GM12878 (cell line): ENCODE results near the gene AIDA. TPM values are rescaled to one million over a fixed set of nuclear protein-coding genes. Genes with fewer than 3 reads are reported as not detected.

ENCODE experiments used
- ATAC-seq: fragments of 200-7000 bp; cut with Tn5 transposase; 3 replicates; pipeline ENCODE4 v1.9.1; 2020; ENCODE audit warnings: mild to moderate bottlenecking, moderate library complexity
- BruUV-seq: library from RNA; stranded (reverse); fragments of 400-500 nt; replicated peaks from 2 replicates; lab custom pipeline; 2021; lab: Mats Ljungman, UMichigan
- CTCF ChIA-PET: fragments of 300-600 bp; sonication (Branson Sonifier 250); formaldehyde crosslinking; extraction: SDS; loops from one replicate; lab custom pipeline; 2021; ENCODE audit warnings: inconsistent platforms; lab: Yijun Ruan, JAX
- POLR2A ChIA-PET: fragments of 350-600 bp; formaldehyde crosslinking; extraction: SDS; loops from one replicate; lab custom pipeline; 2021; ENCODE audit warnings: inconsistent platforms; lab: Charles Lee
- RAD21 ChIA-PET: fragments of 300-600 bp; sonication (Branson Sonifier 250); formaldehyde crosslinking; loops from one replicate; lab custom pipeline; 2023; ENCODE audit warnings: antibody characterized with exemption; ENCODE audit not compliant: unreplicated experiment; lab: Charles Lee
- SMC1A ChIA-PET: fragments of 300-600 bp; sonication (Branson Sonifier 250); formaldehyde crosslinking; loops from one replicate; lab custom pipeline; 2023; ENCODE audit not compliant: unreplicated experiment, uncharacterized antibody; lab: Charles Lee
- DNase-seq: peaks from one replicate; pipeline ENCODE4 v3.0.0-alpha.2; 2011; ENCODE audit warnings: low read depth, low spot score
- FAIRE-seq: peaks from 3 replicates; lab custom pipeline; 2011; peaks lifted over from hg19 to GRCh38; lab: Jason Lieb, UNC
- H2AFZ ChIP-seq: 2 replicates; pipeline ENCODE4 v1.6.0; 2011; ENCODE audit warnings: low read depth, low read length, control low read depth; ENCODE audit not compliant: control insufficient read depth
- H3K27ac ChIP-seq: 2 replicates; pipeline ENCODE4 v1.5.1; 2011; ENCODE audit warnings: control low read depth; ENCODE audit not compliant: control insufficient read depth, insufficient read depth
- H3K27me3 ChIP-seq, 2 experiments: replicated peaks in 1 of 2; 2 replicates each; pipeline versions ENCODE4 v1.6.0 to v1.6.1; 2011; ENCODE audit warnings: low read length in 1 of 2; ENCODE audit not compliant: control insufficient read depth in 2 of 2, insufficient read depth in 2 of 2
- H3K36me3 ChIP-seq, 2 experiments: 2 replicates each; pipeline ENCODE4 v1.5.1; 2011; ENCODE audit warnings: low read length in 1 of 2; ENCODE audit not compliant: control insufficient read depth in 2 of 2, insufficient read depth in 2 of 2
- H3K4me1 ChIP-seq: 2 replicates; pipeline ENCODE4 v1.6.1; 2011; ENCODE audit warnings: mild to moderate bottlenecking, low read length, moderate library complexity, mixed read lengths; ENCODE audit not compliant: control insufficient read depth, insufficient read depth
- H3K4me2 ChIP-seq: 2 replicates; pipeline ENCODE4 v1.6.0; 2011; ENCODE audit warnings: control low read depth; ENCODE audit not compliant: control insufficient read depth, insufficient read depth
- H3K4me3 ChIP-seq: fragments of 200-600 bp; sonication (generic); 2 replicates; pipeline ENCODE4 v1.5.1; 2016
- H3K79me2 ChIP-seq: 2 replicates; pipeline ENCODE4 v1.6.0; 2011; ENCODE audit warnings: low read length; ENCODE audit not compliant: control insufficient read depth, insufficient read depth
- H3K9ac ChIP-seq: 2 replicates; pipeline ENCODE4 v1.8.0; 2011; ENCODE audit warnings: low read length, control low read depth, mixed read lengths; ENCODE audit not compliant: control insufficient read depth, insufficient read depth
- H3K9me3 ChIP-seq: replicated peaks from 3 replicates; pipeline ENCODE4 v1.5.1; 2011; ENCODE audit warnings: mild to moderate bottlenecking, low read length; ENCODE audit not compliant: control insufficient read depth, insufficient read depth
- H4K20me1 ChIP-seq: 2 replicates; pipeline ENCODE4 v1.6.0; 2011; ENCODE audit not compliant: control insufficient read depth, insufficient read depth
- HDAC2 ChIP-seq: fragments of 200-600 bp; sonication (generic); IDR thresholded peaks from 2 replicates; pipeline ENCODE4 v1.6.1; 2017
- IRF4 ChIP-seq: IDR thresholded peaks from 2 replicates; pipeline ENCODE4 v1.6.1; 2011; ENCODE audit warnings: low read depth, low read length
- MXI1 ChIP-seq: fragments of 150-350 bp; IDR thresholded peaks from 2 replicates; pipeline ENCODE4 v1.6.1; 2011; ENCODE audit warnings: low read depth, mild to moderate bottlenecking, inconsistent platforms, low read length, improper control_type of control experiment
- NFIC ChIP-seq: IDR thresholded peaks from 2 replicates; pipeline ENCODE4 v1.6.1; 2012; ENCODE audit warnings: low read depth, mild to moderate bottlenecking, inconsistent platforms, low read length, moderate library complexity
- NR2C1 ChIP-seq: fragments of 450-650 bp; IDR thresholded peaks from 2 replicates; pipeline ENCODE4 v1.6.1; 2017; ENCODE audit warnings: antibody characterized with exemption, mild to moderate bottlenecking, moderate library complexity
- RB1 ChIP-seq: fragments of 450-650 bp; formaldehyde crosslinking; IDR thresholded peaks from 2 replicates; pipeline ENCODE4 v1.6.1; 2017; ENCODE audit warnings: mild to moderate bottlenecking, borderline replicate concordance
- SIX5 ChIP-seq: IDR thresholded peaks from 2 replicates; pipeline ENCODE4 v1.6.1; 2011; ENCODE audit warnings: mild to moderate bottlenecking, low read depth, low read length, moderate library complexity; ENCODE audit not compliant: severe bottlenecking
- TAF1 ChIP-seq: IDR thresholded peaks from 2 replicates; pipeline ENCODE4 v1.6.1; 2011; ENCODE audit warnings: mild to moderate bottlenecking, low read depth, low read length, borderline replicate concordance
- TCF12 ChIP-seq: IDR thresholded peaks from 2 replicates; pipeline ENCODE4 v1.6.1; 2011; ENCODE audit warnings: low read depth, mild to moderate bottlenecking, low read length
- TCF7 ChIP-seq: IDR thresholded peaks from 2 replicates; pipeline ENCODE4 v1.6.1; 2014; ENCODE audit warnings: antibody characterized with exemption, borderline replicate concordance
- WGBS: methylation state at CpG from one replicate; pipeline ENCODE4 v1.1.6; 2016; ENCODE audit warnings: low lambda C conversion rate; ENCODE audit not compliant: insufficient replicate concordance, insufficient coverage; ENCODE audit errors: missing lambda C conversion rate; 5-methylcytosine and 5-hydroxymethylcytosine counted together
- in situ Hi-C: fragments of 300-500 bp; cut with MboI; formaldehyde crosslinking; loops from 9 replicates; pipeline ENCODE4 v1.14.3; 2018; ENCODE audit warnings: mixed read lengths
- intact Hi-C: fragments of 100-400 bp; cut with micrococcal nuclease; formaldehyde crosslinking; loops from one replicate; pipeline ENCODE4 v1.14.2; 2022; ENCODE audit not compliant: unreplicated experiment
- polyA plus RNA-seq, 11 experiments: library from polyadenylated mRNA; depleted of rRNA in 4 of 11; unstranded in 6 of 11; stranded (reverse) in 5 of 11; fragments of >200 nt; fragmentation: Nextera tagmentation in 4 of 11; fragmentation: Illumina TruSeq in 1 of 11; extraction: Ambion mirVana in 4 of 11; extraction: Trizol in 1 of 11; gene quantifications; 1 replicate in 1 of 11; 2 replicates in 10 of 11; pipeline versions ENCODE4 v1.2.1 to v1.2.3, GENCODE V29; 2011 to 2016; ENCODE audit warnings: inconsistent platforms in 2 of 11, missing spikeins in 2 of 11, low read depth in 1 of 11
- total RNA-seq, 4 experiments: library from RNA; depleted of rRNA in 3 of 4; stranded (reverse); fragments of >200 nt in 3 of 4; fragmentation: Illumina TruSeq in 1 of 4; extraction: Trizol in 1 of 4; gene quantifications; 2 replicates each; pipeline versions ENCODE4 v1.2.1 to v1.2.3, GENCODE V29; 2013 to 2021
- TF ChIP-seq, protein P1 (sequence below): fragments of 450-650 bp; IDR thresholded peaks from 2 replicates; pipeline ENCODE4 v1.6.1; 2017; ENCODE audit warnings: mild to moderate bottlenecking, moderate library complexity
- TF ChIP-seq, protein P2 (sequence below): IDR thresholded peaks from 2 replicates; pipeline ENCODE4 v1.6.1; 2011; ENCODE audit warnings: borderline replicate concordance, low read depth, mild to moderate bottlenecking, moderate library complexity, low read length; ENCODE audit not compliant: insufficient read depth, poor library complexity, severe bottlenecking
- TF ChIP-seq, protein P3 (sequence below): fragments of 450-650 bp; IDR thresholded peaks from 2 replicates; pipeline ENCODE4 v1.6.1; 2016; ENCODE audit warnings: mild to moderate bottlenecking

AIDA gene
- total and polyA plus RNA-seq, 10 of the 15 experiments (the other 5 are each of a cell fraction or from before 2014, with no cell fraction given), result 8.9 to 43.1 (median 19.2) TPM

DNA sequence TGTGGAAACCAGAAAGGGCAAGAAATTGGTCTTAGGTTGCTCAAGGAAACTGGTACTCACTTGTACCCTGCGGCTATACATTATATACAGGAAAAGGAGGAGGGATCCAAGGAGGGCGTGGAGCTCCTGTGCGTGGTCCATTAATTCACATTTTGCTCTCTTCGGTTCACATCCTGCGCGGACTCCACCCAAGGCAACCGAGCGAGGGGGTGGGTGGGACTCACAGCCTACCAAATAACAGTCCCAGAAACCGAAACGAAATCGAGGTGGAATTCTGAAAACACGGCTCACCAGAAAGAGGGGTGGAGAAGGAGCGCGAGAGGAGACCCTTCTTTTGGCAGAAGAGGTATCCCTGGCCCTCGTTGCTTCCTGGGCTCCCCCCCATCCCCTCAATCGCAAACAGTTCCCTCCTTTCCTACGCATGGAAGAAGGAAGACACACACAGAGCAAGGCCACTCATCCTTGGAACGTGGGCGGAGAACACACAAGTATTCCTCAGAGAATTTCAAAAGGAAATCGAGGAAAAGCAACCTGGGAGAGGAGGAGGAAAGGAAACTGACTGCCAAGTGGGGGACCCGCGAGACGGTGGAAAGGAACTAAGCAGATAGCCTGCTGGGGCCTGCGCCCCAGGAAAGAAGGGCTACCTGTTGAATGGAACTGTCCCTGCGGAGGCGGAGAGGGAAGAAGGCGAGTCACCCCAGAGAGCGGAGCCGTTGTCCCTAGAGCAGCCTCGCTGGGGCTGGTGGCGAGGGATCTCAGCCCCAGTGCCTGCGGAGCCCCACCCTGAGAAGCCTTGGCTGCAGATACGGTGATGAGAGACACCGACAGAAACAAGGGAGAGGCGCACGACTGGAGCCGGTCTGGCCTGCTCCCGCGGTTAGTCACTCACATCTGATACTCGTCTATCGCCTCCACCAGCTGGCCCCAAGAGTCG, 705 bp downstream of the AIDA start (continued):
- TF ChIP-seq NR2C1, result no peak
- no peak for TF ChIP-seq HDAC2
- TF ChIP-seq MXI1, result no peak
- TF ChIP-seq SIX5, result no peak
- TF ChIP-seq, all 136 proteins: peak for 9

DNA sequence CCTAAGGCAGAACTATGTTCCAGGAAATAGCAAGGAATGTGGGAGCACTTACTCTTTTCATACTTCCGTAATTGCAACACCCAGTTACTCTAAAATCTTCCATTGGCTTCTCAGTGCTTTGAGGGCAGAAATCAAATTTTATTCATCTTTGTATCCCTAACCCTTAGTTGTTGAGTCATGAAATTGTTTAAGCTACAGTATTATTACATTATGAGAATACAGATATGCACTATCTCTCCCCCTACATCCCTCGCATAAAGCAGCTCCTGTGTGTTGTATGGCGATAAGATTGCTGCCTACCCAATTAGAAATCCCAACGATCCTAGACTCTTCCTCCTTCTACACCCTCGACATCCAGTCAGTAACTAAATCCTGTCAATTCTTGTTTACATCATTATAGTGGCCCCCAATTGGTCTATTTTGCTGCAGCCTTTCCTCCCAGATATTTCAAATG, 2.6 kb downstream of the AIDA start:
- ChIA-PET POLR2A (interaction anchor here (0.8 kb wide), 1 partner anchor 56 kb away, joined by 3 read pairs; no protein-coding TSS in a partner anchor), SMC1A (interaction anchor here (1.0 to 2.4 kb wide), 5 partner anchors 8 to 91 kb away, joined by 3 to 7 read pairs (median 5); no protein-coding TSS in a partner anchor), CTCF (interaction anchor here (0.8 to 1.6 kb wide), 3 partner anchors 17 to 55 kb away, joined by 3 read pairs; no protein-coding TSS in a partner anchor), RAD21 (interaction anchor here (1.3 to 2.0 kb wide), 2 partner anchors 55 to 65 kb away, joined by 4 to 7 read pairs; no protein-coding TSS in a partner anchor)
- WGBS, result 99% methylated on average over 5 of the region's 5 CpGs
- Histone ChIP-seq H3K4me3 (no peak overlapping the region), H4K20me1 (no peaks in the 10 kb centered on the region), H3K79me2 (peaks cover 30% of the 10 kb centered on the region), H2AFZ (no peak overlapping the region), H3K9me3 (no peaks in the 10 kb centered on the region; the same call in 2 of the 3 replicates), H3K36me3 (no peaks in the 10 kb centered on the region), H3K27ac (no peak overlapping the region), H3K9ac (no peak overlapping the region), H3K4me1 (no peaks in the 10 kb centered on the region), H3K4me2 (no peak overlapping the region), H3K27me3 (no peaks in the 10 kb centered on the region)
- FAIRE-seq (no peak), DNase-seq (no peak), ATAC-seq (no peak)
- intact Hi-C loops (loop anchor here (5.0 to 10.0 kb wide), 3 partner anchors 67 to 242 kb away; partner anchors contain the start of gene TAF1A), in situ Hi-C loops (loop anchor here (5.0 to 10.0 kb wide), 2 partner anchors 47 to 245 kb away; no protein-coding TSS in a partner anchor)
- BruUV-seq, result no TSS peak
- no peak for TF ChIP-seq TCF12
- no peak for TF ChIP-seq IRF4
- TF ChIP-seq TCF7, result no peak
- TF ChIP-seq, protein P1, sequence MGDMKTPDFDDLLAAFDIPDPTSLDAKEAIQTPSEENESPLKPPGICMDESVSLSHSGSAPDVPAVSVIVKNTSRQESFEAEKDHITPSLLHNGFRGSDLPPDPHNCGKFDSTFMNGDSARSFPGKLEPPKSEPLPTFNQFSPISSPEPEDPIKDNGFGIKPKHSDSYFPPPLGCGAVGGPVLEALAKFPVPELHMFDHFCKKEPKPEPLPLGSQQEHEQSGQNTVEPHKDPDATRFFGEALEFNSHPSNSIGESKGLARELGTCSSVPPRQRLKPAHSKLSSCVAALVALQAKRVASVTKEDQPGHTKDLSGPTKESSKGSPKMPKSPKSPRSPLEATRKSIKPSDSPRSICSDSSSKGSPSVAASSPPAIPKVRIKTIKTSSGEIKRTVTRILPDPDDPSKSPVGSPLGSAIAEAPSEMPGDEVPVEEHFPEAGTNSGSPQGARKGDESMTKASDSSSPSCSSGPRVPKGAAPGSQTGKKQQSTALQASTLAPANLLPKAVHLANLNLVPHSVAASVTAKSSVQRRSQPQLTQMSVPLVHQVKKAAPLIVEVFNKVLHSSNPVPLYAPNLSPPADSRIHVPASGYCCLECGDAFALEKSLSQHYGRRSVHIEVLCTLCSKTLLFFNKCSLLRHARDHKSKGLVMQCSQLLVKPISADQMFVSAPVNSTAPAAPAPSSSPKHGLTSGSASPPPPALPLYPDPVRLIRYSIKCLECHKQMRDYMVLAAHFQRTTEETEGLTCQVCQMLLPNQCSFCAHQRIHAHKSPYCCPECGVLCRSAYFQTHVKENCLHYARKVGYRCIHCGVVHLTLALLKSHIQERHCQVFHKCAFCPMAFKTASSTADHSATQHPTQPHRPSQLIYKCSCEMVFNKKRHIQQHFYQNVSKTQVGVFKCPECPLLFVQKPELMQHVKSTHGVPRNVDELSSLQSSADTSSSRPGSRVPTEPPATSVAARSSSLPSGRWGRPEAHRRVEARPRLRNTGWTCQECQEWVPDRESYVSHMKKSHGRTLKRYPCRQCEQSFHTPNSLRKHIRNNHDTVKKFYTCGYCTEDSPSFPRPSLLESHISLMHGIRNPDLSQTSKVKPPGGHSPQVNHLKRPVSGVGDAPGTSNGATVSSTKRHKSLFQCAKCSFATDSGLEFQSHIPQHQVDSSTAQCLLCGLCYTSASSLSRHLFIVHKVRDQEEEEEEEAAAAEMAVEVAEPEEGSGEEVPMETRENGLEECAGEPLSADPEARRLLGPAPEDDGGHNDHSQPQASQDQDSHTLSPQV, result no peak
- TF ChIP-seq NFIC, result no peak
- TF ChIP-seq TAF1, result no peak
- no peak for TF ChIP-seq MXI1
- no peak for TF ChIP-seq RB1
- TF ChIP-seq, protein P2, sequence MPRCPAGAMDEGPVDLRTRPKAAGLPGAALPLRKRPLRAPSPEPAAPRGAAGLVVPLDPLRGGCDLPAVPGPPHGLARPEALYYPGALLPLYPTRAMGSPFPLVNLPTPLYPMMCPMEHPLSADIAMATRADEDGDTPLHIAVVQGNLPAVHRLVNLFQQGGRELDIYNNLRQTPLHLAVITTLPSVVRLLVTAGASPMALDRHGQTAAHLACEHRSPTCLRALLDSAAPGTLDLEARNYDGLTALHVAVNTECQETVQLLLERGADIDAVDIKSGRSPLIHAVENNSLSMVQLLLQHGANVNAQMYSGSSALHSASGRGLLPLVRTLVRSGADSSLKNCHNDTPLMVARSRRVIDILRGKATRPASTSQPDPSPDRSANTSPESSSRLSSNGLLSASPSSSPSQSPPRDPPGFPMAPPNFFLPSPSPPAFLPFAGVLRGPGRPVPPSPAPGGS, result no peak
- TF ChIP-seq, protein P3, sequence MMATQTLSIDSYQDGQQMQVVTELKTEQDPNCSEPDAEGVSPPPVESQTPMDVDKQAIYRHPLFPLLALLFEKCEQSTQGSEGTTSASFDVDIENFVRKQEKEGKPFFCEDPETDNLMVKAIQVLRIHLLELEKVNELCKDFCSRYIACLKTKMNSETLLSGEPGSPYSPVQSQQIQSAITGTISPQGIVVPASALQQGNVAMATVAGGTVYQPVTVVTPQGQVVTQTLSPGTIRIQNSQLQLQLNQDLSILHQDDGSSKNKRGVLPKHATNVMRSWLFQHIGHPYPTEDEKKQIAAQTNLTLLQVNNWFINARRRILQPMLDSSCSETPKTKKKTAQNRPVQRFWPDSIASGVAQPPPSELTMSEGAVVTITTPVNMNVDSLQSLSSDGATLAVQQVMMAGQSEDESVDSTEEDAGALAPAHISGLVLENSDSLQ, result no peak
